NCI-H748 (cell line): Measurements from ENCODE around the gene ADAT2.

Source experiments
- DNase-seq: peaks from one replicate; lab custom pipeline; 2025; ENCODE audit not compliant: unreplicated experiment; lab: John Stamatoyannopoulos, UW

Gene ADAT2

GRCh38 chr6:143441680-143442545 lies 8.6 kb downstream of the ADAT2 start:
- no peak for DNase-seq

- no peak for DNase-seq
Measured at GRCh38 chr6:143441010-143441409, 9.5 kb downstream of the ADAT2 start.

GRCh38 chr6:143432588-143432987 lies 17.9 kb downstream of the ADAT2 start:
- no peak for DNase-seq

- DNase-seq, result no peak
Measured at GRCh38 chr6:143431226-143431625, 19.3 kb downstream of the ADAT2 start.

- DNase-seq, result no peak
Measured at GRCh38 chr6:143429970-143430369, 20.5 kb downstream of the ADAT2 start.

- peak; percentile 61 for DNase-seq
Measured at GRCh38 chr6:143427109-143427817, 23.2 kb downstream of the ADAT2 start.

GRCh38 chr6:143426026-143426425 lies 24.5 kb downstream of the ADAT2 start:
- DNase-seq, result no peak

GRCh38 chr6:143419526-143419925 lies 31.0 kb downstream of the ADAT2 start:
- DNase-seq, result no peak

GRCh38 chr6:143414769-143415168 lies 35.7 kb downstream of the ADAT2 start:
- DNase-seq, result no peak

- no peak for DNase-seq
Measured at GRCh38 chr6:143410859-143411270, 39.6 kb downstream of the ADAT2 start.

- DNase-seq, result no peak
Measured at GRCh38 chr6:143408787-143409162, 41.7 kb downstream of the ADAT2 start.

GRCh38 chr6:143408151-143408786 lies 42.2 kb downstream of the ADAT2 start:
- DNase-seq, result no peak

GRCh38 chr6:143406673-143407072 lies 43.8 kb downstream of the ADAT2 start:
- DNase-seq, result no peak

- DNase-seq, result no peak
Measured at GRCh38 chr6:143405373-143406154, 44.9 kb downstream of the ADAT2 start.

- no peak for DNase-seq
Measured at GRCh38 chr6:143402721-143403336, 47.7 kb downstream of the ADAT2 start.

GRCh38 chr6:143401636-143402370 lies 48.7 kb downstream of the ADAT2 start:
- DNase-seq, result no peak

- DNase-seq, result no peak
Measured at GRCh38 chr6:143401068-143401446, 49.4 kb downstream of the ADAT2 start.

GRCh38 chr6:143400258-143401067 lies 50.0 kb downstream of the ADAT2 start:
- peak; percentile 57 for DNase-seq

- DNase-seq, result no peak
Measured at GRCh38 chr6:143399775-143400174, 50.7 kb downstream of the ADAT2 start.
